Measurements from ENCODE around the gene SRXN1. TPM values are rescaled to one million over a fixed set of nuclear protein-coding genes. Genes with fewer than 3 reads are reported as not detected.

The SRXN1 gene
- total and polyA plus RNA-seq, 9 of the 15 experiments (the other 6 are each of a cell fraction or from before 2014, with no cell fraction given), result 6.8 to 36.4 (median 21.6) TPM

- TF ChIP-seq ZBTB2 (IDR thresholded peaks at IDR 0.05) (no peak), RBM22 (IDR thresholded peaks at IDR 0.05; ENCODE audit: low read depth, low read length, poor library complexity, severe bottlenecking) (no peak), BCL6 (CRISPR knock-in tag; IDR thresholded peaks at IDR 0.05) (no peak), CHAMP1 (IDR thresholded peaks at IDR 0.05) (no peak), ZNF134 (CRISPR knock-in tag; conservative IDR thresholded peaks at IDR 0.05) (no peak), JUN (IDR thresholded peaks at IDR 0.05; ENCODE audit: borderline replicate concordance, low read depth, low read length) (no peak), JUN (CRISPR knock-in tag; IDR thresholded peaks at IDR 0.05; ENCODE audit: borderline replicate concordance) (no peak), HNRNPL (IDR thresholded peaks at IDR 0.05; ENCODE audit: low read depth, low read length) (no peak), TAF7 (tag; IDR thresholded peaks at IDR 0.05) (no peak), RBM15 (IDR thresholded peaks at IDR 0.05; ENCODE audit: insufficient read depth, low read length) (no peak), HCFC1 (IDR thresholded peaks at IDR 0.05; ENCODE audit: low read depth, low read length) (no peak), SIN3A (IDR thresholded peaks at IDR 0.05; ENCODE audit: borderline replicate concordance in 2 of 2, control insufficient read depth in 1 of 2, low read depth in 2 of 2, low read length in 2 of 2) (no peak), HIVEP1 (CRISPR knock-in tag; IDR thresholded peaks at IDR 0.05) (no peak), NBN (IDR thresholded peaks at IDR 0.05; ENCODE audit: low read depth) (peak; percentile 38; the same call in 1 of the 2 replicates), CBX8 (IDR thresholded peaks at IDR 0.05; ENCODE audit: borderline replicate concordance, extremely low read depth, low read depth, low read length, poor library complexity, severe bottlenecking) (no peak), ZNF316 (IDR thresholded peaks at IDR 0.05) (peak; percentile 23; the same call in 1 of the 2 replicates), PHB2 (IDR thresholded peaks at IDR 0.05; ENCODE audit: low read depth) (no peak), MIER1 (IDR thresholded peaks at IDR 0.05; ENCODE audit: low read depth) (no peak; the same call in 1 of the 2 replicates), RBM17 (IDR thresholded peaks at IDR 0.05; ENCODE audit: borderline replicate concordance, low read depth, low read length) (no peak)
- TF ChIP-seq, protein P1, sequence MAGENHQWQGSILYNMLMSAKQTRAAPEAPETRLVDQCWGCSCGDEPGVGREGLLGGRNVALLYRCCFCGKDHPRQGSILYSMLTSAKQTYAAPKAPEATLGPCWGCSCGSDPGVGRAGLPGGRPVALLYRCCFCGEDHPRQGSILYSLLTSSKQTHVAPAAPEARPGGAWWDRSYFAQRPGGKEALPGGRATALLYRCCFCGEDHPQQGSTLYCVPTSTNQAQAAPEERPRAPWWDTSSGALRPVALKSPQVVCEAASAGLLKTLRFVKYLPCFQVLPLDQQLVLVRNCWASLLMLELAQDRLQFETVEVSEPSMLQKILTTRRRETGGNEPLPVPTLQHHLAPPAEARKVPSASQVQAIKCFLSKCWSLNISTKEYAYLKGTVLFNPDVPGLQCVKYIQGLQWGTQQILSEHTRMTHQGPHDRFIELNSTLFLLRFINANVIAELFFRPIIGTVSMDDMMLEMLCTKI (IDR thresholded peaks at IDR 0.05; ENCODE audit: partially characterized antibody), result no peak
- TF ChIP-seq, protein P2, sequence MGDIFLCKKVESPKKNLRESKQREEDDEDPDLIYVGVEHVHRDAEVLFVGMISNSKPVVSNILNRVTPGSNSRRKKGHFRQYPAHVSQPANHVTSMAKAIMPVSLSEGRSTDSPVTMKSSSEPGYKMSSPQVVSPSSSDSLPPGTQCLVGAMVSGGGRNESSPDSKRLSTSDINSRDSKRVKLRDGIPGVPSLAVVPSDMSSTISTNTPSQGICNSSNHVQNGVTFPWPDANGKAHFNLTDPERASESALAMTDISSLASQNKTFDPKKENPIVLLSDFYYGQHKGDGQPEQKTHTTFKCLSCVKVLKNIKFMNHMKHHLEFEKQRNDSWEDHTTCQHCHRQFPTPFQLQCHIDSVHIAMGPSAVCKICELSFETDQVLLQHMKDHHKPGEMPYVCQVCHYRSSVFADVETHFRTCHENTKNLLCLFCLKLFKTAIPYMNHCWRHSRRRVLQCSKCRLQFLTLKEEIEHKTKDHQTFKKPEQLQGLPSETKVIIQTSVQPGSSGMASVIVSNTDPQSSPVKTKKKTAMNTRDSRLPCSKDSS (IDR thresholded peaks at IDR 0.05; ENCODE audit: low read depth, partially characterized antibody), result no peak
These were observed 803 bp upstream of the SRXN1 start (continued) for GRCh38 chr20:653590-654416.

All from K562 (cell line).